HG02571 (cell line): ENCODE results near the gene NUP153.
"Not testable (repeated sequence)": the region's sequence is repeated elsewhere in the genome, so short reads cannot be mapped to it uniquely, and the experiment has no call there.

Source experiments
- ATAC-seq: cut with Tn5 transposase; IDR thresholded peaks from one replicate; pipeline ENCODE4 v1.9.1; 2021; ENCODE audit warnings: mild to moderate bottlenecking, moderate library complexity; ENCODE audit not compliant: unreplicated experiment

NUP153 gene

GRCh38 chr6:17714879-17715851 is 8.4 kb upstream of the NUP153 start:
- ATAC-seq = peak; percentile 79

GRCh38 chr6:17714177-17714576 is 7.5 kb upstream of the NUP153 start:
- no peak for ATAC-seq

GRCh38 chr6:17712576-17712975 is 5.9 kb upstream of the NUP153 start:
- no peak for ATAC-seq

- ATAC-seq = no peak
These were observed 3.6 kb upstream of the NUP153 start for GRCh38 chr6:17710331-17710730.

- ATAC-seq = no peak
These were observed 2.8 kb upstream of the NUP153 start for GRCh38 chr6:17709476-17709875.

GRCh38 chr6:17708035-17708434 is 1.3 kb upstream of the NUP153 start:
- ATAC-seq = not testable (repeated sequence)

- ATAC-seq = no peak
These were observed 586 bp upstream of the NUP153 start for GRCh38 chr6:17707371-17707651.

- peak; percentile 52 for ATAC-seq
These were observed 746 bp downstream of the NUP153 start for GRCh38 chr6:17705778-17706579.

GRCh38 chr6:17705428-17705777 is 1.3 kb downstream of the NUP153 start:
- no peak for ATAC-seq

GRCh38 chr6:17703256-17703694 is 3.5 kb downstream of the NUP153 start:
- ATAC-seq = no peak

GRCh38 chr6:17700421-17701416 is 6.0 kb downstream of the NUP153 start:
- no peak for ATAC-seq

- ATAC-seq = no peak
These were observed 14.7 kb downstream of the NUP153 start for GRCh38 chr6:17691925-17692538.

GRCh38 chr6:17688481-17688880 is 18.2 kb downstream of the NUP153 start:
- no peak for ATAC-seq

- no peak for ATAC-seq
These were observed 19.6 kb downstream of the NUP153 start for GRCh38 chr6:17687136-17687535.

- no peak for ATAC-seq
These were observed 22.6 kb downstream of the NUP153 start for GRCh38 chr6:17684134-17684533.

- no peak for ATAC-seq
These were observed 23.3 kb downstream of the NUP153 start for GRCh38 chr6:17683428-17683827.

GRCh38 chr6:17679726-17680125 is 27.0 kb downstream of the NUP153 start:
- ATAC-seq = no peak

- ATAC-seq = no peak
These were observed 29.1 kb downstream of the NUP153 start for GRCh38 chr6:17677602-17678001.

GRCh38 chr6:17673543-17674254 is 33.0 kb downstream of the NUP153 start:
- no peak for ATAC-seq
